WTC11 (cell line): ENCODE data around the gene ISY1. TPM values are rescaled to one million over a fixed set of nuclear protein-coding genes. Genes with fewer than 3 reads are reported as not detected.
"Not testable (repeated sequence)": the region's sequence is repeated elsewhere in the genome, so short reads cannot be mapped to it uniquely, and the experiment has no call there.

ENCODE experiments used
- ATAC-seq: fragments of 200-7000 bp; cut with Tn5 transposase; 2 replicates; pipeline ENCODE4 v1.10.0; 2021; ENCODE audit warnings: mild to moderate bottlenecking, moderate library complexity
- CTCF ChIA-PET: fragments of 300-600 bp; sonication (Branson Sonifier 250); formaldehyde crosslinking; loops from one replicate; lab custom pipeline; 2021; ENCODE audit warnings: antibody characterized with exemption; lab: Charles Lee
- POLR2A ChIA-PET: fragments of 350-600 bp; sonication (Branson Sonifier 250); formaldehyde crosslinking; loops from one replicate; lab custom pipeline; 2021; ENCODE audit warnings: antibody characterized with exemption; lab: Charles Lee
- DNase-seq: peaks from one replicate; pipeline ENCODE4 v3.0.0; 2021; ENCODE audit warnings: low spot score
- H3K27ac Mint-ChIP-seq: 2 replicates; pipeline ENCODE4 v1.8.0; 2021; ENCODE audit warnings: mixed read lengths
- H3K27me3 Mint-ChIP-seq: 2 replicates; pipeline ENCODE4 v1.8.0; 2021; ENCODE audit warnings: low read depth, mild to moderate bottlenecking, moderate library complexity, mixed read lengths
- H3K36me3 Mint-ChIP-seq: 2 replicates; pipeline ENCODE4 v1.8.0; 2021; ENCODE audit warnings: mixed read lengths
- H3K4me1 Mint-ChIP-seq: 2 replicates; pipeline ENCODE4 v1.8.0; 2022; ENCODE audit warnings: mixed read lengths
- H3K4me3 Mint-ChIP-seq: 2 replicates; pipeline ENCODE4 v1.8.0; 2021; ENCODE audit warnings: mild to moderate bottlenecking, moderate library complexity, mixed read lengths
- H3K9me3 Mint-ChIP-seq: 2 replicates; pipeline ENCODE4 v1.8.0; 2021; ENCODE audit warnings: mixed read lengths
- ATF6 ChIP-seq: sonication (generic); formaldehyde crosslinking; IDR thresholded peaks from 2 replicates; pipeline ENCODE4 v1.8.1; 2023; ENCODE audit warnings: mild to moderate bottlenecking, missing genetic modification reagents
- E2F1 ChIP-seq: sonication (generic); formaldehyde crosslinking; IDR thresholded peaks from 2 replicates; pipeline ENCODE4 v1.8.0; 2022; ENCODE audit warnings: mild to moderate bottlenecking, missing genetic modification reagents
- FOXJ3 ChIP-seq: sonication (generic); formaldehyde crosslinking; IDR thresholded peaks from 2 replicates; pipeline ENCODE4 v1.9.0; 2021; ENCODE audit warnings: missing genetic modification reagents, mild to moderate bottlenecking, borderline replicate concordance
- GTF2I ChIP-seq: fragments of 250-450 bp; sonication (Bioruptor Pico); conservative IDR thresholded peaks from 2 replicates; pipeline ENCODE4 v1.4.0; 2021; ENCODE audit warnings: mild to moderate bottlenecking
- SMAD3 ChIP-seq: sonication (generic); formaldehyde crosslinking; IDR thresholded peaks from 2 replicates; pipeline ENCODE4 v1.8.0; 2022; ENCODE audit warnings: missing genetic modification reagents, mild to moderate bottlenecking, borderline replicate concordance
- ZNF138 ChIP-seq: sonication (generic); formaldehyde crosslinking; conservative IDR thresholded peaks from 2 replicates; pipeline ENCODE4 v1.8.1; 2022; ENCODE audit warnings: mild to moderate bottlenecking, moderate library complexity, missing genetic modification reagents
- ZNF232 ChIP-seq: sonication (generic); formaldehyde crosslinking; IDR thresholded peaks from 2 replicates; pipeline ENCODE4 v1.8.0; 2022; ENCODE audit warnings: mild to moderate bottlenecking, missing genetic modification reagents
- total RNA-seq: library from RNA; stranded (reverse); gene quantifications from 3 replicates; pipeline ENCODE4 v1.2.3, GENCODE V29; 2021
- TF ChIP-seq, protein P1 (sequence below): sonication (generic); formaldehyde crosslinking; conservative IDR thresholded peaks from 2 replicates; pipeline ENCODE4 v1.8.1; 2023; ENCODE audit warnings: mild to moderate bottlenecking, low read depth, missing genetic modification reagents, moderate library complexity
- TF ChIP-seq, protein P2 (sequence below): fragments of 250-450 bp; sonication (Bioruptor Pico); IDR thresholded peaks from 2 replicates; pipeline ENCODE4 v1.9.0; 2021; ENCODE audit warnings: mild to moderate bottlenecking
- TF ChIP-seq, protein P3 (sequence below): sonication (generic); formaldehyde crosslinking; IDR thresholded peaks from 2 replicates; pipeline ENCODE4 v1.8.1; 2023; ENCODE audit warnings: mild to moderate bottlenecking, missing genetic modification reagents
- TF ChIP-seq, protein P4 (sequence below): sonication (generic); formaldehyde crosslinking; IDR thresholded peaks from 2 replicates; pipeline ENCODE4 v1.8.0; 2022; ENCODE audit warnings: missing genetic modification reagents

The ISY1 gene
- total RNA-seq, 1 experiment from 2014 or later: 25.0 TPM

- TF ChIP-seq, protein P1, sequence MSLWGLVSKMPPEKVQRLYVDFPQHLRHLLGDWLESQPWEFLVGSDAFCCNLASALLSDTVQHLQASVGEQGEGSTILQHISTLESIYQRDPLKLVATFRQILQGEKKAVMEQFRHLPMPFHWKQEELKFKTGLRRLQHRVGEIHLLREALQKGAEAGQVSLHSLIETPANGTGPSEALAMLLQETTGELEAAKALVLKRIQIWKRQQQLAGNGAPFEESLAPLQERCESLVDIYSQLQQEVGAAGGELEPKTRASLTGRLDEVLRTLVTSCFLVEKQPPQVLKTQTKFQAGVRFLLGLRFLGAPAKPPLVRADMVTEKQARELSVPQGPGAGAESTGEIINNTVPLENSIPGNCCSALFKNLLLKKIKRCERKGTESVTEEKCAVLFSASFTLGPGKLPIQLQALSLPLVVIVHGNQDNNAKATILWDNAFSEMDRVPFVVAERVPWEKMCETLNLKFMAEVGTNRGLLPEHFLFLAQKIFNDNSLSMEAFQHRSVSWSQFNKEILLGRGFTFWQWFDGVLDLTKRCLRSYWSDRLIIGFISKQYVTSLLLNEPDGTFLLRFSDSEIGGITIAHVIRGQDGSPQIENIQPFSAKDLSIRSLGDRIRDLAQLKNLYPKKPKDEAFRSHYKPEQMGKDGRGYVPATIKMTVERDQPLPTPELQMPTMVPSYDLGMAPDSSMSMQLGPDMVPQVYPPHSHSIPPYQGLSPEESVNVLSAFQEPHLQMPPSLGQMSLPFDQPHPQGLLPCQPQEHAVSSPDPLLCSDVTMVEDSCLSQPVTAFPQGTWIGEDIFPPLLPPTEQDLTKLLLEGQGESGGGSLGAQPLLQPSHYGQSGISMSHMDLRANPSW: no peak
- TF ChIP-seq E2F1 (CRISPR knock-in tag) (no peak), FOXJ3 (CRISPR knock-in tag) (no peak), ATF6 (CRISPR knock-in tag) (no peak)
- TF ChIP-seq, protein P2, sequence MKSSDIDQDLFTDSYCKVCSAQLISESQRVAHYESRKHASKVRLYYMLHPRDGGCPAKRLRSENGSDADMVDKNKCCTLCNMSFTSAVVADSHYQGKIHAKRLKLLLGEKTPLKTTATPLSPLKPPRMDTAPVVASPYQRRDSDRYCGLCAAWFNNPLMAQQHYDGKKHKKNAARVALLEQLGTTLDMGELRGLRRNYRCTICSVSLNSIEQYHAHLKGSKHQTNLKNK (CRISPR knock-in tag): no peak
- TF ChIP-seq, protein P3, sequence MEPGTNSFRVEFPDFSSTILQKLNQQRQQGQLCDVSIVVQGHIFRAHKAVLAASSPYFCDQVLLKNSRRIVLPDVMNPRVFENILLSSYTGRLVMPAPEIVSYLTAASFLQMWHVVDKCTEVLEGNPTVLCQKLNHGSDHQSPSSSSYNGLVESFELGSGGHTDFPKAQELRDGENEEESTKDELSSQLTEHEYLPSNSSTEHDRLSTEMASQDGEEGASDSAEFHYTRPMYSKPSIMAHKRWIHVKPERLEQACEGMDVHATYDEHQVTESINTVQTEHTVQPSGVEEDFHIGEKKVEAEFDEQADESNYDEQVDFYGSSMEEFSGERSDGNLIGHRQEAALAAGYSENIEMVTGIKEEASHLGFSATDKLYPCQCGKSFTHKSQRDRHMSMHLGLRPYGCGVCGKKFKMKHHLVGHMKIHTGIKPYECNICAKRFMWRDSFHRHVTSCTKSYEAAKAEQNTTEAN: no peak
These were observed 35.7 kb upstream of the ISY1 start (continued) for GRCh38 chr3:129196601-129197000.

DNA sequence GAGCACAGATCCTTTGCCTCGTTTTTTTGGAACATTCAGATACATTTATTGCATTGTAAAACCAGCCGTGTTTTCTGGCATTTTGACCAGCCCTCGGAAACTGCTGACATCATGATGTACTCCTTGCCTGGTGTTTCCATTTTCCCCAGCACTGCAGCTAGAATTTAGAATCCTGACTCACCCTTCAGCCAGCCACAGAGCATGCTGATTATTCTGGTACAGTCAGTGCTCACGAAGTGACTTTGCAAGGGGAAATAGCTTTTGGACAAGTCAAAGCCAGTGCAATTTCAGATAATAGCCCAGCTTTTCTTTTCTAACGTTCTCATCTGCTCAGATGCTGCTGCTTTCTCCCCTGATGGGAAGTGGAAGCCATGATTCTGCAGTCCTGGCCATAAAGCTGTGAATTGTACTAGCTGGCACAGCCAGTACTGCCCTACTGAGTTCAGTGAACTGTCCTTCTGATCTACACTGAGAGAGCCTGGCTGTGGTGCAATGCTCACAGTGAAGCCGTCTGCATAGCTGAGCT lies 34.9 kb upstream of the ISY1 start:
- Mint-ChIP-seq H3K36me3 (no peaks in the 10 kb centered on the region), H3K4me1 (no peaks in the 10 kb centered on the region), H3K27ac (no peak overlapping the region), H3K9me3 (no peaks in the 10 kb centered on the region), H3K27me3 (no peaks in the 10 kb centered on the region), H3K4me3 (no peak overlapping the region)
- DNase-seq (no peak), ATAC-seq (no peak)
- ChIA-PET POLR2A (interaction anchor here (1.1 kb wide), 1 partner anchor 34 kb away, joined by 3 read pairs; no protein-coding TSS in a partner anchor), CTCF (interaction anchor here (1.5 to 1.7 kb wide), 2 partner anchors 50 to 226 kb away, joined by 3 to 7 read pairs; no protein-coding TSS in a partner anchor)
- TF ChIP-seq SMAD3: no peak
- no peak for TF ChIP-seq ZNF232
- TF ChIP-seq, protein P4, sequence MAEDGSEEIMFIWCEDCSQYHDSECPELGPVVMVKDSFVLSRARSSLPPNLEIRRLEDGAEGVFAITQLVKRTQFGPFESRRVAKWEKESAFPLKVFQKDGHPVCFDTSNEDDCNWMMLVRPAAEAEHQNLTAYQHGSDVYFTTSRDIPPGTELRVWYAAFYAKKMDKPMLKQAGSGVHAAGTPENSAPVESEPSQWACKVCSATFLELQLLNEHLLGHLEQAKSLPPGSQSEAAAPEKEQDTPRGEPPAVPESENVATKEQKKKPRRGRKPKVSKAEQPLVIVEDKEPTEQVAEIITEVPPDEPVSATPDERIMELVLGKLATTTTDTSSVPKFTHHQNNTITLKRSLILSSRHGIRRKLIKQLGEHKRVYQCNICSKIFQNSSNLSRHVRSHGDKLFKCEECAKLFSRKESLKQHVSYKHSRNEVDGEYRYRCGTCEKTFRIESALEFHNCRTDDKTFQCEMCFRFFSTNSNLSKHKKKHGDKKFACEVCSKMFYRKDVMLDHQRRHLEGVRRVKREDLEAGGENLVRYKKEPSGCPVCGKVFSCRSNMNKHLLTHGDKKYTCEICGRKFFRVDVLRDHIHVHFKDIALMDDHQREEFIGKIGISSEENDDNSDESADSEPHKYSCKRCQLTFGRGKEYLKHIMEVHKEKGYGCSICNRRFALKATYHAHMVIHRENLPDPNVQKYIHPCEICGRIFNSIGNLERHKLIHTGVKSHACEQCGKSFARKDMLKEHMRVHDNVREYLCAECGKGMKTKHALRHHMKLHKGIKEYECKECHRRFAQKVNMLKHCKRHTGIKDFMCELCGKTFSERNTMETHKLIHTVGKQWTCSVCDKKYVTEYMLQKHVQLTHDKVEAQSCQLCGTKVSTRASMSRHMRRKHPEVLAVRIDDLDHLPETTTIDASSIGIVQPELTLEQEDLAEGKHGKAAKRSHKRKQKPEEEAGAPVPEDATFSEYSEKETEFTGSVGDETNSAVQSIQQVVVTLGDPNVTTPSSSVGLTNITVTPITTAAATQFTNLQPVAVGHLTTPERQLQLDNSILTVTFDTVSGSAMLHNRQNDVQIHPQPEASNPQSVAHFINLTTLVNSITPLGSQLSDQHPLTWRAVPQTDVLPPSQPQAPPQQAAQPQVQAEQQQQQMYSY (CRISPR knock-in tag): no peak
- no peak for TF ChIP-seq ZNF138 (CRISPR knock-in tag)
- TF ChIP-seq ATF6 (CRISPR knock-in tag): no peak
- no peak for TF ChIP-seq GTF2I

GRCh38 chr3:129189793-129190192 lies 28.9 kb upstream of the ISY1 start:
- DNase-seq, ATAC-seq, CTCF ChIA-PET, POLR2A ChIA-PET, H3K4me1 Mint-ChIP-seq, H3K4me3 Mint-ChIP-seq, H3K27me3 Mint-ChIP-seq, H3K36me3 Mint-ChIP-seq, H3K9me3 Mint-ChIP-seq, H3K27ac Mint-ChIP-seq: not testable (repeated sequence)
